CD14-positive monocyte (primary cell): ENCODE results near the gene CCDC197. TPM values are rescaled to one million over a fixed set of nuclear protein-coding genes. Genes with fewer than 3 reads are reported as not detected.

Source experiments
- DNase-seq, 3 donors: peaks; one replicate each; pipeline ENCODE4 v3.0.0-alpha.2; 2011 to 2022
- H2AFZ ChIP-seq: 2 replicates; pipeline ENCODE4 v1.6.0; 2012; ENCODE audit warnings: mild to moderate bottlenecking, low read depth, low read length, inconsistent platforms; ENCODE audit not compliant: insufficient read depth, poor library complexity, severe bottlenecking
- H3K27ac ChIP-seq, 2 donors: 1 replicate in 1 of 2; 2 replicates in 1 of 2; pipeline ENCODE4 v1.5.1; 2012 to 2013; ENCODE audit warnings: low read length in 2 of 2, control low read depth in 1 of 2, inconsistent platforms in 1 of 2, low read depth in 1 of 2, mild to moderate bottlenecking in 1 of 2
- H3K27me3 ChIP-seq, 2 donors: one replicate each; pipeline versions ENCODE4 v1.6.0 to v1.6.1; 2011 to 2013; ENCODE audit warnings: low read length in 2 of 2; ENCODE audit not compliant: control insufficient read depth in 2 of 2, insufficient read depth in 2 of 2
- H3K36me3 ChIP-seq, 2 donors: replicated peaks in 1 of 2; 1 replicate in 1 of 2; 2 replicates in 1 of 2; pipeline versions ENCODE4 v1.5.1 to v1.6.1; 2012 to 2013; ENCODE audit warnings: low read length in 2 of 2, control low read depth in 1 of 2, inconsistent platforms in 1 of 2, mild to moderate bottlenecking in 1 of 2; ENCODE audit not compliant: insufficient read depth in 2 of 2, control insufficient read depth in 1 of 2
- H3K4me1 ChIP-seq, 2 donors: 1 replicate in 1 of 2; 2 replicates in 1 of 2; pipeline versions ENCODE4 v1.5.1 to v1.6.1; 2012 to 2013; ENCODE audit warnings: low read length in 2 of 2, control low read depth in 1 of 2, inconsistent platforms in 1 of 2, mild to moderate bottlenecking in 1 of 2, moderate library complexity in 1 of 2; ENCODE audit not compliant: insufficient read depth in 2 of 2, control insufficient read depth in 1 of 2
- H3K4me2 ChIP-seq: replicated peaks from 2 replicates; pipeline ENCODE3; 2012; ENCODE audit warnings: low read length, moderate library complexity, mild to moderate bottlenecking; ENCODE audit not compliant: poor library complexity, severe bottlenecking; ENCODE audit errors: extremely low read depth
- H3K4me3 ChIP-seq, 3 experiments: fragments of 200-600 bp in 1 of 3; sonication (generic) in 1 of 3; replicated peaks in 1 of 3; 1 replicate in 2 of 3; 2 replicates in 1 of 3; pipeline ENCODE4 v1.5.1; 2011 to 2013; ENCODE audit warnings: low read length in 3 of 3, mild to moderate bottlenecking in 3 of 3, control low read depth in 2 of 3, low read depth in 2 of 3, inconsistent platforms in 1 of 3, moderate library complexity in 1 of 3
- H3K79me2 ChIP-seq: 2 replicates; pipeline ENCODE4 v1.6.0; 2012; ENCODE audit warnings: mild to moderate bottlenecking, control low read depth, inconsistent platforms, low read length, moderate library complexity; ENCODE audit not compliant: insufficient read depth
- H3K9ac ChIP-seq: 2 replicates; pipeline ENCODE4 v1.6.0; 2017; ENCODE audit warnings: low read length, mild to moderate bottlenecking; ENCODE audit not compliant: insufficient read depth, poor library complexity, severe bottlenecking
- H3K9me3 ChIP-seq, 2 donors: replicated peaks in 1 of 2; 1 replicate in 1 of 2; 2 replicates in 1 of 2; pipeline versions ENCODE4 v1.5.1 to v1.6.1; 2012 to 2013; ENCODE audit warnings: low read length in 2 of 2, control low read depth in 1 of 2; ENCODE audit not compliant: control insufficient read depth in 1 of 2, insufficient read depth in 1 of 2
- H4K20me1 ChIP-seq: 2 replicates; pipeline ENCODE4 v1.6.0; 2012; ENCODE audit warnings: mild to moderate bottlenecking, low read length, control low read depth, moderate library complexity; ENCODE audit not compliant: insufficient read depth
- H3K27ac Mint-ChIP-seq, 7 donors: one replicate each; pipeline ENCODE4 v1.8.0; 2020; ENCODE audit warnings: mild to moderate bottlenecking in 7 of 7, mixed read lengths in 7 of 7, moderate library complexity in 6 of 7, inconsistent platforms in 2 of 7
- H3K27me3 Mint-ChIP-seq, 3 donors: one replicate each; pipeline ENCODE4 v1.8.0; 2021 to 2022; ENCODE audit warnings: low read depth in 3 of 3, mild to moderate bottlenecking in 3 of 3, mixed read lengths in 3 of 3, moderate library complexity in 3 of 3, inconsistent platforms in 1 of 3
- H3K36me3 Mint-ChIP-seq, 2 donors: one replicate each; pipeline ENCODE4 v1.8.0; 2020; ENCODE audit warnings: mixed read lengths in 2 of 2, inconsistent platforms in 1 of 2, mild to moderate bottlenecking in 1 of 2
- H3K4me1 Mint-ChIP-seq: one replicate; pipeline ENCODE4 v1.8.0; 2020; ENCODE audit warnings: mild to moderate bottlenecking, mixed read lengths
- H3K4me3 Mint-ChIP-seq, 2 donors: one replicate each; pipeline ENCODE4 v1.8.0; 2020; ENCODE audit warnings: mild to moderate bottlenecking in 2 of 2, mixed read lengths in 2 of 2, moderate library complexity in 1 of 2
- H3K9me3 Mint-ChIP-seq, 7 donors: one replicate each; pipeline ENCODE4 v1.8.0; 2020 to 2022; ENCODE audit warnings: mixed read lengths in 7 of 7, mild to moderate bottlenecking in 6 of 7, moderate library complexity in 6 of 7, inconsistent platforms in 2 of 7
- CTCF ChIP-seq: fragments of 200-600 bp; IDR thresholded peaks from one replicate; pipeline ENCODE4 v1.8.0; 2022; ENCODE audit warnings: antibody characterized with exemption, mild to moderate bottlenecking
- WGBS: methylation state at CpG from one replicate; pipeline ENCODE4 v1.1.5; 2013; ENCODE audit warnings: missing lambda C conversion rate; ENCODE audit not compliant: insufficient coverage; 5-methylcytosine and 5-hydroxymethylcytosine counted together
- intact Hi-C, 2 donors: fragments of 100-400 bp; cut with micrococcal nuclease; formaldehyde crosslinking; loops; one replicate each; pipeline versions ENCODE4 v1.15.0 to v1.15.1; 2023
- polyA plus RNA-seq, 3 donors: library from polyadenylated mRNA; depleted of rRNA in 1 of 3; unstranded in 2 of 3; stranded (reverse) in 1 of 3; fragments of 300-500 nt in 2 of 3; fragments of >200 nt in 1 of 3; fragmentation: Illumina TruSeq in 2 of 3; gene quantifications; 1 replicate in 2 of 3; 2 replicates in 1 of 3; pipeline ENCODE4 v1.2.3, GENCODE V29; 2012 to 2021

CCDC197 gene
- polyA plus RNA-seq, 3 donors: not detected

DNA sequence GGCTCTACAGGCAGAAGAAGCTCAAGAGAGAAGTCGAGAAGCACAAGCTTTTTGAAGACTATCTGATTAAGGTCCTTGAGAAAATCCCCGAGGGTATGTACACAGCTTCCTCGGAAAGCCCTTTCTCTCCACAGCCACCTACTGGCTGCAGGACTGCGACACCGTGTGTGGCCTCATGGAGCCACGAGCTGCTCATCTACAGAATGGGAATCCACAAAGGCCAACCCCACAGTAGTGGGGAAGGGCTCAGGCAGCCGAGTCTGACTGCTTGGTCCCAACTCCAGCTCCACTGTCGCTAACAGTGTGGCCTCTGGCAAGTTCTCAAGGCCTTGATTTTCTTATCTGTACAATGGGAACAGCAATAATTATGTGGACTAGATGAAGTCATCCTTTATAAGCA lies 2.5 kb downstream of the CCDC197 start:
- Mint-ChIP-seq H3K9me3 (no peaks in the 10 kb centered on the region), H3K27me3 (peaks cover 11 to 30% (median 15%) of the 10 kb centered on the region in 3 donors), H3K27ac (no peak overlapping the region), H3K4me1 (peaks cover 4% of the 10 kb centered on the region), H3K36me3 (no peaks in the 10 kb centered on the region), H3K4me3 (no peak overlapping the region)
- no peaks in the 10 kb centered on the region for H3K79me2 ChIP-seq
- no peak overlapping the region for H3K27ac ChIP-seq
- no peak overlapping the region for H3K4me2 ChIP-seq
- 80% methylated on average over 3 of the region's 8 CpGs for WGBS
- DNase-seq: no peak
- H3K4me3 ChIP-seq: no peak overlapping the region
- H2AFZ ChIP-seq: no peak overlapping the region
- no peaks in the 10 kb centered on the region for H3K27me3 ChIP-seq
- no peak overlapping the region for H3K9ac ChIP-seq
- intact Hi-C loops: no loop called here
- no peaks in the 10 kb centered on the region for H3K36me3 ChIP-seq
- no peaks in the 10 kb centered on the region for H3K4me1 ChIP-seq
- no peak for TF ChIP-seq CTCF
- H4K20me1 ChIP-seq: no peaks in the 10 kb centered on the region
- H3K9me3 ChIP-seq: no peaks in the 10 kb centered on the region

DNA sequence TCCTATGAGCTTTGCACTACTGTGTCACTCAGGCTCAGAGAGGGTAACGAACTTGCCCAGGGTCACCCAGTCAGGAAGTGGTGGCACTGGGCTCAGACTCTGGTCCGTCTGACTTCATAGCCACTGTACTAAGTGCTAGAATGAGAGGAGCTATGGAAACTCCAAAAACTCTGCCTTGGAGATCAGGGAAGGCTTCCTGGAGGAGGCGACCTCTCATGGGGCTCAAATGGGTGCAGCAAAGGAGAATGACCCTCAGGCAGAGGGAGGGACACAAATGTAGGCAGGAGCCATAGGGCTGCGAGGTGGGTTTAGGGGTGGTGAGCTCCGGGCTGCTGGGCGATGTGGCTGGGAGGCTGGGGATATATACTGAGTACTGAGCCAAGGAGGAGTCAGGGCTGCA lies 3.2 kb downstream of the CCDC197 start:
- H3K79me2 ChIP-seq: no peaks in the 10 kb centered on the region
- no peak overlapping the region for H3K27ac Mint-ChIP-seq
- no peaks in the 10 kb centered on the region for H3K9me3 ChIP-seq
- intact Hi-C loops: no loop called here
- no peaks in the 10 kb centered on the region for H4K20me1 ChIP-seq
- H3K9ac ChIP-seq: no peak overlapping the region
- no peak overlapping the region for H2AFZ ChIP-seq
- H3K4me3 ChIP-seq: no peak overlapping the region
- no peaks in the 10 kb centered on the region for H3K36me3 Mint-ChIP-seq
- no peak overlapping the region for H3K4me3 Mint-ChIP-seq
- WGBS: 92% methylated on average over 6 of the region's 6 CpGs
- H3K36me3 ChIP-seq: no peaks in the 10 kb centered on the region
- no peak for DNase-seq
- H3K27ac ChIP-seq: no peak overlapping the region
- peaks cover 4% of the 10 kb centered on the region for H3K4me1 Mint-ChIP-seq
- no peaks in the 10 kb centered on the region for H3K4me1 ChIP-seq
- peaks cover 9 to 25% (median 15%) of the 10 kb centered on the region in 3 donors for H3K27me3 Mint-ChIP-seq
- no peak overlapping the region for H3K4me2 ChIP-seq
- no peaks in the 10 kb centered on the region for H3K9me3 Mint-ChIP-seq
- no peaks in the 10 kb centered on the region for H3K27me3 ChIP-seq
- TF ChIP-seq CTCF: no peak
